Esophagus squamous epithelium (tissue), 4 donors: ENCODE data around the gene AFAP1L2.

ENCODE experiments used
- CTCF ChIP-seq, 6 experiments: fragments of 450-650 bp in 4 of 6; fragments of 200-600 bp in 2 of 6; sonication (generic) in 2 of 6; IDR thresholded peaks; one replicate each; pipeline ENCODE4 v1.5.1; 2016 to 2019; ENCODE audit warnings: antibody characterized with exemption in 6 of 6, mild to moderate bottlenecking in 4 of 6, moderate library complexity in 4 of 6
- POLR2A ChIP-seq, 4 donors: fragments of 450-650 bp; IDR thresholded peaks; one replicate each; pipeline ENCODE4 v1.6.1; 2017; ENCODE audit warnings: antibody characterized with exemption in 4 of 4, mild to moderate bottlenecking in 4 of 4, moderate library complexity in 3 of 4

- TF ChIP-seq CTCF (IDR thresholded peaks at IDR 0.05): no peak
- TF ChIP-seq POLR2A (IDR thresholded peaks at IDR 0.05): no peak
Observed at GRCh38 chr10:114255227-114255626, 149.1 kb downstream of the AFAP1L2 start.
